GM12801 (cell line): Measurements from ENCODE around the gene RARRES2.

Source experiments
- CTCF ChIP-seq: IDR thresholded peaks from one replicate; pipeline ENCODE4 v1.5.1; 2011; ENCODE audit warnings: control low read depth; ENCODE audit not compliant: insufficient read length; ENCODE audit errors: extremely low read depth

The RARRES2 gene

GRCh38 chr7:150344299-150344698 is 2.9 kb upstream of the RARRES2 start:
- TF ChIP-seq CTCF = no peak

GRCh38 chr7:150343225-150343624 is 1.8 kb upstream of the RARRES2 start:
- TF ChIP-seq CTCF = no peak

- no peak for TF ChIP-seq CTCF
These were observed 636 bp upstream of the RARRES2 start for GRCh38 chr7:150342121-150342408.

GRCh38 chr7:150340875-150341262 is 560 bp downstream of the RARRES2 start:
- TF ChIP-seq CTCF = no peak

GRCh38 chr7:150340024-150340749 is 1.2 kb downstream of the RARRES2 start:
- TF ChIP-seq CTCF = no peak

- no peak for TF ChIP-seq CTCF
These were observed 2.0 kb downstream of the RARRES2 start for GRCh38 chr7:150339409-150339809.

- TF ChIP-seq CTCF = no peak
These were observed 3.1 kb downstream of the RARRES2 start for GRCh38 chr7:150338166-150338829.

- TF ChIP-seq CTCF = no peak
These were observed 3.8 kb downstream of the RARRES2 start for GRCh38 chr7:150337659-150338081.
